HEK293 (cell line): ENCODE data around the gene ACTR6.

Source experiments
- GFI1B ChIP-seq: fragments of 450-650 bp; formaldehyde crosslinking; IDR thresholded peaks from 2 replicates; pipeline ENCODE4 v1.5.1; 2016; ENCODE audit warnings: missing biosample characterization, missing genetic modification characterization
- KLF10 ChIP-seq: fragments of 450-650 bp; IDR thresholded peaks from 2 replicates; pipeline ENCODE4 v1.5.1; 2018; ENCODE audit warnings: missing biosample characterization, mild to moderate bottlenecking, missing genetic modification characterization
- KLF9 ChIP-seq: fragments of 450-650 bp; formaldehyde crosslinking; IDR thresholded peaks from 2 replicates; pipeline ENCODE4 v1.5.1; 2016; ENCODE audit warnings: missing biosample characterization, missing genetic modification characterization, low read depth
- SALL2 ChIP-seq: fragments of 450-650 bp; formaldehyde crosslinking; IDR thresholded peaks from 2 replicates; pipeline ENCODE4 v1.5.0; 2017; ENCODE audit warnings: missing biosample characterization, mild to moderate bottlenecking, missing genetic modification characterization, borderline replicate concordance
- SCRT1 ChIP-seq: fragments of 450-650 bp; formaldehyde crosslinking; IDR thresholded peaks from 2 replicates; pipeline ENCODE4 v1.5.1; 2016; ENCODE audit warnings: missing biosample characterization, missing genetic modification characterization, borderline replicate concordance
- TCF7L2 ChIP-seq: IDR thresholded peaks from 2 replicates; pipeline ENCODE4 v1.6.1; 2011; ENCODE audit warnings: low read depth, mild to moderate bottlenecking, inconsistent platforms, low read length, moderate library complexity, borderline replicate concordance
- TRIM28 ChIP-seq: IDR thresholded peaks from 2 replicates; pipeline ENCODE4 v1.6.1; 2011; ENCODE audit warnings: low read length, control low read depth, borderline replicate concordance
- YY1 ChIP-seq: fragments of 450-650 bp; formaldehyde crosslinking; IDR thresholded peaks from 2 replicates; pipeline ENCODE4 v1.5.1; 2018; ENCODE audit warnings: missing biosample characterization, missing genetic modification characterization
- ZBTB20 ChIP-seq: fragments of 450-650 bp; formaldehyde crosslinking; IDR thresholded peaks from 2 replicates; pipeline ENCODE4 v1.5.1; 2016; ENCODE audit warnings: missing biosample characterization, missing genetic modification characterization
- ZBTB21 ChIP-seq: fragments of 450-650 bp; formaldehyde crosslinking; IDR thresholded peaks from 2 replicates; pipeline ENCODE4 v1.5.1; 2017; ENCODE audit warnings: missing biosample characterization, missing genetic modification characterization
- ZBTB7A ChIP-seq: fragments of 450-650 bp; formaldehyde crosslinking; IDR thresholded peaks from 2 replicates; pipeline ENCODE4 v1.5.1; 2016; ENCODE audit warnings: low read depth, missing biosample characterization, missing genetic modification characterization
- ZFP37 ChIP-seq: fragments of 450-650 bp; formaldehyde crosslinking; IDR thresholded peaks from 2 replicates; pipeline ENCODE4 v1.5.1; 2016; ENCODE audit warnings: missing biosample characterization, missing genetic modification characterization
- ZNF121 ChIP-seq: fragments of 450-650 bp; formaldehyde crosslinking; IDR thresholded peaks from 2 replicates; pipeline ENCODE4 v1.5.1; 2016; ENCODE audit warnings: missing biosample characterization, missing genetic modification characterization
- ZNF169 ChIP-seq: fragments of 450-650 bp; formaldehyde crosslinking; IDR thresholded peaks from 2 replicates; pipeline ENCODE4 v1.5.1; 2016; ENCODE audit warnings: missing biosample characterization, missing genetic modification characterization
- ZNF24 ChIP-seq: fragments of 450-650 bp; formaldehyde crosslinking; IDR thresholded peaks from 2 replicates; pipeline ENCODE4 v1.5.1; 2016; ENCODE audit warnings: missing biosample characterization, missing genetic modification characterization
- ZNF248 ChIP-seq: fragments of 450-650 bp; formaldehyde crosslinking; IDR thresholded peaks from 2 replicates; pipeline ENCODE4 v1.5.1; 2017; ENCODE audit warnings: missing biosample characterization, missing genetic modification characterization
- ZNF324 ChIP-seq: fragments of 450-650 bp; formaldehyde crosslinking; IDR thresholded peaks from 2 replicates; pipeline ENCODE4 v1.5.1; 2016; ENCODE audit warnings: missing biosample characterization, missing genetic modification characterization
- ZNF354C ChIP-seq: fragments of 450-650 bp; formaldehyde crosslinking; IDR thresholded peaks from 2 replicates; pipeline ENCODE4 v1.5.1; 2016; ENCODE audit warnings: missing biosample characterization, missing genetic modification characterization, low read depth, borderline replicate concordance
- ZNF433 ChIP-seq: fragments of 450-650 bp; formaldehyde crosslinking; IDR thresholded peaks from 2 replicates; pipeline ENCODE4 v1.5.1; 2016; ENCODE audit warnings: missing biosample characterization, missing genetic modification characterization, low read depth
- ZNF558 ChIP-seq: fragments of 450-650 bp; formaldehyde crosslinking; IDR thresholded peaks from 2 replicates; pipeline ENCODE4 v1.5.1; 2016; ENCODE audit warnings: missing biosample characterization, missing genetic modification characterization
- ZNF560 ChIP-seq: fragments of 450-650 bp; formaldehyde crosslinking; IDR thresholded peaks from 2 replicates; pipeline ENCODE4 v1.5.1; 2017; ENCODE audit warnings: missing biosample characterization, missing genetic modification characterization, borderline replicate concordance
- ZNF621 ChIP-seq: fragments of 450-650 bp; formaldehyde crosslinking; IDR thresholded peaks from 2 replicates; pipeline ENCODE4 v1.5.1; 2017; ENCODE audit warnings: missing biosample characterization, missing genetic modification characterization
- ZNF776 ChIP-seq: fragments of 450-650 bp; formaldehyde crosslinking; IDR thresholded peaks from 2 replicates; pipeline ENCODE4 v1.5.0; 2017; ENCODE audit warnings: missing biosample characterization, missing genetic modification characterization, borderline replicate concordance
- ZSCAN30 ChIP-seq: fragments of 450-650 bp; IDR thresholded peaks from 2 replicates; pipeline ENCODE4 v1.5.1; 2018; ENCODE audit warnings: missing biosample characterization, mild to moderate bottlenecking, missing genetic modification characterization, moderate library complexity
- TF ChIP-seq, protein P1 (sequence below): fragments of 450-650 bp; formaldehyde crosslinking; IDR thresholded peaks from 2 replicates; pipeline ENCODE4 v1.5.1; 2016; ENCODE audit warnings: missing biosample characterization, missing genetic modification characterization
- TF ChIP-seq, protein P2 (sequence below): fragments of 450-650 bp; formaldehyde crosslinking; IDR thresholded peaks from 2 replicates; pipeline ENCODE4 v1.5.1; 2017; ENCODE audit warnings: missing biosample characterization, missing genetic modification characterization
- TF ChIP-seq, protein P3 (sequence below): fragments of 450-650 bp; formaldehyde crosslinking; IDR thresholded peaks from 2 replicates; pipeline ENCODE4 v1.5.1; 2016; ENCODE audit warnings: missing biosample characterization, missing genetic modification characterization
- TF ChIP-seq, protein P4 (sequence below): fragments of 450-650 bp; formaldehyde crosslinking; IDR thresholded peaks from 2 replicates; pipeline ENCODE4; 2016; ENCODE audit warnings: missing biosample characterization, missing genetic modification characterization
- TF ChIP-seq, protein P5 (sequence below): fragments of 450-650 bp; formaldehyde crosslinking; IDR thresholded peaks from 2 replicates; pipeline ENCODE4 v1.5.1; 2016; ENCODE audit warnings: missing biosample characterization, missing genetic modification characterization
- TF ChIP-seq, protein P6 (sequence below): fragments of 450-650 bp; formaldehyde crosslinking; IDR thresholded peaks from 2 replicates; pipeline ENCODE4 v1.5.1; 2016; ENCODE audit warnings: missing biosample characterization, missing genetic modification characterization, borderline replicate concordance

Gene ACTR6

DNA sequence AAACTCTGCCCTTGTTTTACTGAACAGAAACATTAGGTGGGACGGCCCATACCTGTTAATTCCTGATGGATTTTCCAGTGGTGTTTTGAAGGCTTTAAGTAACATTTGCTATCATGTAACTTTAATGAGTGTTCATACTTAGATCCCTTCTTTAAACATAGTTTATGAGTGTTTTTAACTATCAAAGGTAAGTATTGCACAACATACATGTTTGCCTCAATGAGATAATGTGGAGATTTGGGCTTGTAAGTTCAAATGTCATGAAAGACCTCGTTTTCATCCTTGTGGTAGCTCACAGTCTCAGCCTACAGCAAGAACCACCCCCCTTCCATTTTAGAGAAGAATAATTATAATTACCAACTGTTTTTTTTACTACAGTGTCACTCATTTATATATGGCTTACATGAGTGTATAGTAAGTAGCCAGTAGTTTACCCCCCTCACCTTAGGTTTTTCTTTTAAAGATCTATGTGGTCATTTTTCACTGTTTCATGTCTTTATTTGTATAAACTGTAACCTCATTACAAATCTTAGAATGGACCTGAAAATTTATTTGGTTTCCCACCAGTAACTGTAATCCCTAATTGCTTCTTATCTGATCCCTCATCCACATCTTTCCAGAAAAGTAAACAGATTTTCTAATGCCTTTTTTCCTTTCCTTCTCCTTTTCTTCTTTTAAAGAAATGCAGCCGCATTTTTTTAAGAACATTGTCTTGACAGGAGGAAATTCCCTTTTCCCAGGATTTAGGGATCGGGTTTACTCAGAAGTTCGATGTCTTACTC is 18.9 kb downstream of the ACTR6 start (continued):
- TF ChIP-seq, protein P1, sequence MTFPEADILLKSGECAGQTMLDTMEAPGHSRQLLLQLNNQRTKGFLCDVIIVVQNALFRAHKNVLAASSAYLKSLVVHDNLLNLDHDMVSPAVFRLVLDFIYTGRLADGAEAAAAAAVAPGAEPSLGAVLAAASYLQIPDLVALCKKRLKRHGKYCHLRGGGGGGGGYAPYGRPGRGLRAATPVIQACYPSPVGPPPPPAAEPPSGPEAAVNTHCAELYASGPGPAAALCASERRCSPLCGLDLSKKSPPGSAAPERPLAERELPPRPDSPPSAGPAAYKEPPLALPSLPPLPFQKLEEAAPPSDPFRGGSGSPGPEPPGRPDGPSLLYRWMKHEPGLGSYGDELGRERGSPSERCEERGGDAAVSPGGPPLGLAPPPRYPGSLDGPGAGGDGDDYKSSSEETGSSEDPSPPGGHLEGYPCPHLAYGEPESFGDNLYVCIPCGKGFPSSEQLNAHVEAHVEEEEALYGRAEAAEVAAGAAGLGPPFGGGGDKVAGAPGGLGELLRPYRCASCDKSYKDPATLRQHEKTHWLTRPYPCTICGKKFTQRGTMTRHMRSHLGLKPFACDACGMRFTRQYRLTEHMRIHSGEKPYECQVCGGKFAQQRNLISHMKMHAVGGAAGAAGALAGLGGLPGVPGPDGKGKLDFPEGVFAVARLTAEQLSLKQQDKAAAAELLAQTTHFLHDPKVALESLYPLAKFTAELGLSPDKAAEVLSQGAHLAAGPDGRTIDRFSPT, result 0 out of 2 replicates have a peak, but pooled peaks have one; percentile 14
- TF ChIP-seq ZNF560 (tag by site-specific recombination) (no peak), SCRT1 (tag by site-specific recombination) (no peak), KLF9 (no peak), GFI1B (tag by site-specific recombination) (no peak), ZBTB21 (tag by site-specific recombination) (no peak), ZNF354C (tag by site-specific recombination) (no peak), ZNF121 (no peak), ZBTB20 (tag by site-specific recombination) (no peak), ZNF169 (tag by site-specific recombination) (no peak), ZNF776 (tag by site-specific recombination) (no peak), TRIM28 (no peak), SALL2 (no peak), YY1 (no peak), ZNF248 (tag by site-specific recombination) (no peak), KLF10 (tag by site-specific recombination) (0 out of 2 replicates have a peak, but pooled peaks have one; percentile 22), ZNF324 (tag by site-specific recombination) (no peak), ZNF621 (tag by site-specific recombination) (no peak), ZBTB7A (tag by site-specific recombination) (no peak), ZNF558 (tag by site-specific recombination) (no peak), ZNF24 (tag by site-specific recombination) (no peak), ZFP37 (no peak), ZNF433 (tag by site-specific recombination) (no peak), TCF7L2 (no peak), ZSCAN30 (tag by site-specific recombination) (no peak)
- TF ChIP-seq, protein P2, sequence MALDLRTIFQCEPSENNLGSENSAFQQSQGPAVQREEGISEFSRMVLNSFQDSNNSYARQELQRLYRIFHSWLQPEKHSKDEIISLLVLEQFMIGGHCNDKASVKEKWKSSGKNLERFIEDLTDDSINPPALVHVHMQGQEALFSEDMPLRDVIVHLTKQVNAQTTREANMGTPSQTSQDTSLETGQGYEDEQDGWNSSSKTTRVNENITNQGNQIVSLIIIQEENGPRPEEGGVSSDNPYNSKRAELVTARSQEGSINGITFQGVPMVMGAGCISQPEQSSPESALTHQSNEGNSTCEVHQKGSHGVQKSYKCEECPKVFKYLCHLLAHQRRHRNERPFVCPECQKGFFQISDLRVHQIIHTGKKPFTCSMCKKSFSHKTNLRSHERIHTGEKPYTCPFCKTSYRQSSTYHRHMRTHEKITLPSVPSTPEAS (tag by site-specific recombination), result no peak
- TF ChIP-seq, protein P3, sequence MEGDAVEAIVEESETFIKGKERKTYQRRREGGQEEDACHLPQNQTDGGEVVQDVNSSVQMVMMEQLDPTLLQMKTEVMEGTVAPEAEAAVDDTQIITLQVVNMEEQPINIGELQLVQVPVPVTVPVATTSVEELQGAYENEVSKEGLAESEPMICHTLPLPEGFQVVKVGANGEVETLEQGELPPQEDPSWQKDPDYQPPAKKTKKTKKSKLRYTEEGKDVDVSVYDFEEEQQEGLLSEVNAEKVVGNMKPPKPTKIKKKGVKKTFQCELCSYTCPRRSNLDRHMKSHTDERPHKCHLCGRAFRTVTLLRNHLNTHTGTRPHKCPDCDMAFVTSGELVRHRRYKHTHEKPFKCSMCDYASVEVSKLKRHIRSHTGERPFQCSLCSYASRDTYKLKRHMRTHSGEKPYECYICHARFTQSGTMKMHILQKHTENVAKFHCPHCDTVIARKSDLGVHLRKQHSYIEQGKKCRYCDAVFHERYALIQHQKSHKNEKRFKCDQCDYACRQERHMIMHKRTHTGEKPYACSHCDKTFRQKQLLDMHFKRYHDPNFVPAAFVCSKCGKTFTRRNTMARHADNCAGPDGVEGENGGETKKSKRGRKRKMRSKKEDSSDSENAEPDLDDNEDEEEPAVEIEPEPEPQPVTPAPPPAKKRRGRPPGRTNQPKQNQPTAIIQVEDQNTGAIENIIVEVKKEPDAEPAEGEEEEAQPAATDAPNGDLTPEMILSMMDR (tag by site-specific recombination), result no peak
- TF ChIP-seq, protein P4, sequence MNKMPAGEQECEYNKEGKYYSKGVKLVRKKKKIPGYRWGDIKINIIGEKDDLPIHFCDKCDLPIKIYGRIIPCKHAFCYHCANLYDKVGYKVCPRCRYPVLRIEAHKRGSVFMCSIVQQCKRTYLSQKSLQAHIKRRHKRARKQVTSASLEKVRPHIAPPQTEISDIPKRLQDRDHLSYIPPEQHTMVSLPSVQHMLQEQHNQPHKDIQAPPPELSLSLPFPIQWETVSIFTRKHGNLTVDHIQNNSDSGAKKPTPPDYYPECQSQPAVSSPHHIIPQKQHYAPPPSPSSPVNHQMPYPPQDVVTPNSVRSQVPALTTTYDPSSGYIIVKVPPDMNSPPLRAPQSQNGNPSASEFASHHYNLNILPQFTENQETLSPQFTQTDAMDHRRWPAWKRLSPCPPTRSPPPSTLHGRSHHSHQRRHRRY (tag by site-specific recombination), result no peak
- TF ChIP-seq, protein P5, sequence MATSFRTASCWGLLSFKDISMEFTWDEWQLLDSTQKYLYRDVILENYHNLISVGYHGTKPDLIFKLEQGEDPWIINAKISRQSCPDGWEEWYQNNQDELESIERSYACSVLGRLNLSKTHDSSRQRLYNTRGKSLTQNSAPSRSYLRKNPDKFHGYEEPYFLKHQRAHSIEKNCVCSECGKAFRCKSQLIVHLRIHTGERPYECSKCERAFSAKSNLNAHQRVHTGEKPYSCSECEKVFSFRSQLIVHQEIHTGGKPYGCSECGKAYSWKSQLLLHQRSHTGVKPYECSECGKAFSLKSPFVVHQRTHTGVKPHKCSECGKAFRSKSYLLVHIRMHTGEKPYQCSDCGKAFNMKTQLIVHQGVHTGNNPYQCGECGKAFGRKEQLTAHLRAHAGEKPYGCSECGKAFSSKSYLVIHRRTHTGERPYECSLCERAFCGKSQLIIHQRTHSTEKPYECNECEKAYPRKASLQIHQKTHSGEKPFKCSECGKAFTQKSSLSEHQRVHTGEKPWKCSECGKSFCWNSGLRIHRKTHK (tag by site-specific recombination), result no peak
- TF ChIP-seq, protein P6, sequence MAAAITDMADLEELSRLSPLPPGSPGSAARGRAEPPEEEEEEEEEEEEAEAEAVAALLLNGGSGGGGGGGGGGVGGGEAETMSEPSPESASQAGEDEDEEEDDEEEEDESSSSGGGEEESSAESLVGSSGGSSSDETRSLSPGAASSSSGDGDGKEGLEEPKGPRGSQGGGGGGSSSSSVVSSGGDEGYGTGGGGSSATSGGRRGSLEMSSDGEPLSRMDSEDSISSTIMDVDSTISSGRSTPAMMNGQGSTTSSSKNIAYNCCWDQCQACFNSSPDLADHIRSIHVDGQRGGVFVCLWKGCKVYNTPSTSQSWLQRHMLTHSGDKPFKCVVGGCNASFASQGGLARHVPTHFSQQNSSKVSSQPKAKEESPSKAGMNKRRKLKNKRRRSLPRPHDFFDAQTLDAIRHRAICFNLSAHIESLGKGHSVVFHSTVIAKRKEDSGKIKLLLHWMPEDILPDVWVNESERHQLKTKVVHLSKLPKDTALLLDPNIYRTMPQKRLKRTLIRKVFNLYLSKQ (tag by site-specific recombination), result no peak
